Measurements from ENCODE around the gene CLTB. TPM values are rescaled to one million over a fixed set of nuclear protein-coding genes. Genes with fewer than 3 reads are reported as not detected.

Gene CLTB
- total and polyA plus RNA-seq, 2 of the 8 experiments (the other 6 are each of a cell fraction or from before 2014, with no cell fraction given) = 25.9 to 34.9 TPM

- Histone ChIP-seq H2BK12ac (ENCODE audit: low read depth, low read length) (no peak overlapping the region), H3K4ac (replicated peaks; ENCODE audit: insufficient read length, low read depth, low read length) (no peak overlapping the region), H2BK15ac (ENCODE audit: low read length) (no peak overlapping the region), H3K4me3 (ENCODE audit: extremely low read depth in 1 of 4, insufficient read depth in 2 of 4, low read depth in 3 of 4, low read length in 4 of 4) (no peak overlapping the region), H3K36me3 (ENCODE audit: control insufficient read depth in 2 of 4, insufficient read depth in 4 of 4, low read length in 3 of 4) (peaks cover 26 to 52% (median 33%) of the 10 kb centered on the region in 4 experiments), H2BK20ac (ENCODE audit: low read length) (no peak overlapping the region), H3K4me1 (replicated peaks in 1 of 4; ENCODE audit: control insufficient read depth in 3 of 4, insufficient read depth in 4 of 4, low read length in 3 of 4) (peaks cover 0 to 5% (median 1%) of the 10 kb centered on the region in 4 experiments; a peak in 2 of 7 replicates), H3K79me1 (ENCODE audit: low read depth, low read length) (peaks cover 7% of the 10 kb centered on the region; the same call in 1 of the 2 replicates), H3K27ac (ENCODE audit: low read depth, low read length) (no peak overlapping the region), H3K14ac (ENCODE audit: insufficient read length) (no peak overlapping the region), H3K9ac (replicated peaks in 1 of 4; ENCODE audit: extremely low read depth in 1 of 4, low read depth in 3 of 4, low read length in 3 of 4) (no peak overlapping the region), H3K27me3 (replicated peaks in 1 of 4; ENCODE audit: control insufficient read depth in 3 of 4, extremely low read depth in 1 of 4, insufficient read depth in 3 of 4, low read length in 3 of 4) (no peaks in the 10 kb centered on the region), H2BK120ac (replicated peaks; ENCODE audit: low read depth, low read length) (no peak overlapping the region), H3K9me3 (ENCODE audit: insufficient read depth in 2 of 2, low read depth in 1 of 2, low read length in 1 of 2) (no peaks in the 10 kb centered on the region), H3K4me2 (ENCODE audit: insufficient read depth in 1 of 2, low read depth in 2 of 2, low read length in 2 of 2) (no peak overlapping the region), H2BK5ac (ENCODE audit: low read depth, low read length) (no peak overlapping the region), H2AK5ac (ENCODE audit: low read depth, low read length) (no peak overlapping the region), H3K79me2 (ENCODE audit: control insufficient read depth in 1 of 2, insufficient read depth in 2 of 2, low read length in 2 of 2) (peaks cover 0 to 29% of the 10 kb centered on the region in 2 experiments), H4K5ac (ENCODE audit: insufficient read length, low read depth, low read length) (no peak overlapping the region), H4K91ac (replicated peaks; ENCODE audit: insufficient read length, low read length) (no peak overlapping the region), H3K18ac (ENCODE audit: extremely low read depth, low read length) (no peak overlapping the region), H3K56ac (replicated peaks; ENCODE audit: insufficient read length, low read depth, low read length) (no peak overlapping the region), H4K8ac (ENCODE audit: extremely low read depth, insufficient read depth, low read length) (no peak overlapping the region), H3K23ac (ENCODE audit: insufficient read length) (no peak overlapping the region), H3K23me2 (ENCODE audit: low read depth, low read length) (peaks cover 9% of the 10 kb centered on the region; the same call in 1 of the 2 replicates), H2AFZ (ENCODE audit: low read length) (no peak overlapping the region), H4K20me1 (replicated peaks in 1 of 2; ENCODE audit: control insufficient read depth in 1 of 2, insufficient read depth in 2 of 2, low read length in 2 of 2) (peaks cover 6 to 8% of the 10 kb centered on the region in 2 experiments)
- ChIA-PET CTCF (ENCODE audit: partially characterized antibody) (no interaction called here), POLR2A (ENCODE audit: partially characterized antibody) (interaction anchor here (1.1 to 9.4 kb wide), 4 partner anchors 12 to 149 kb away, joined by 3 to 93 read pairs (median 7); partner anchors contain the start of gene ARL10)
- 90% methylated on average over 8 of the region's 8 CpGs; no CpG with 5 or more reads in 1 of the 2 experiments for WGBS, 2 experiments (ENCODE audit: extremely low coverage in 1 of 2, insufficient coverage in 1 of 2, insufficient read length in 1 of 2, insufficient replicate concordance in 2 of 2, low coverage in 1 of 2, low lambda C conversion rate in 2 of 2, missing lambda C conversion rate in 1 of 2)
- DNase-seq (ENCODE audit: low read depth in 1 of 2, low spot score in 2 of 2) (no peak), FAIRE-seq (no peak)
- TF ChIP-seq USF2 (IDR thresholded peaks at IDR 0.05; ENCODE audit: low read length) (no peak), TBP (IDR thresholded peaks at IDR 0.05; ENCODE audit: low read depth, low read length) (no peak), CHD2 (IDR thresholded peaks at IDR 0.05; ENCODE audit: low read length) (no peak), TAF7 (optimal IDR thresholded peaks at IDR 0.05; ENCODE audit: borderline replicate concordance, low read depth, low read length) (no peak), JUND (IDR thresholded peaks at IDR 0.05; ENCODE audit: low read length) (no peak), GTF2F1 (IDR thresholded peaks at IDR 0.05; ENCODE audit: borderline replicate concordance, low read depth, low read length) (no peak), POU5F1 (IDR thresholded peaks at IDR 0.05; ENCODE audit: low read depth, low read length) (no peak), SRF (IDR thresholded peaks at IDR 0.05; ENCODE audit: low read depth, low read length) (no peak), RXRA (IDR thresholded peaks at IDR 0.05; ENCODE audit: insufficient read depth, low read depth, low read length) (no peak), MAFK (IDR thresholded peaks at IDR 0.05; ENCODE audit: low read depth, low read length) (no peak)
- TF ChIP-seq, protein P1, sequence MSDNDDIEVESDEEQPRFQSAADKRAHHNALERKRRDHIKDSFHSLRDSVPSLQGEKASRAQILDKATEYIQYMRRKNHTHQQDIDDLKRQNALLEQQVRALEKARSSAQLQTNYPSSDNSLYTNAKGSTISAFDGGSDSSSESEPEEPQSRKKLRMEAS (IDR thresholded peaks at IDR 0.05) = no peak
These were observed 31.9 kb downstream of the CLTB start for GRCh38 chr5:176384366-176384930.

Data from H1 (cell line).